HG02943 (cell line): Measurements from ENCODE around the gene APOBEC2.

Source experiments
- ATAC-seq: cut with Tn5 transposase; IDR thresholded peaks from one replicate; pipeline ENCODE4 v1.9.1; 2021; ENCODE audit warnings: mild to moderate bottlenecking, low read depth, moderate library complexity; ENCODE audit not compliant: unreplicated experiment

Gene APOBEC2

GRCh38 chr6:41037107-41037900, 15.7 kb upstream of the APOBEC2 start:
- no peak for ATAC-seq

DNA sequence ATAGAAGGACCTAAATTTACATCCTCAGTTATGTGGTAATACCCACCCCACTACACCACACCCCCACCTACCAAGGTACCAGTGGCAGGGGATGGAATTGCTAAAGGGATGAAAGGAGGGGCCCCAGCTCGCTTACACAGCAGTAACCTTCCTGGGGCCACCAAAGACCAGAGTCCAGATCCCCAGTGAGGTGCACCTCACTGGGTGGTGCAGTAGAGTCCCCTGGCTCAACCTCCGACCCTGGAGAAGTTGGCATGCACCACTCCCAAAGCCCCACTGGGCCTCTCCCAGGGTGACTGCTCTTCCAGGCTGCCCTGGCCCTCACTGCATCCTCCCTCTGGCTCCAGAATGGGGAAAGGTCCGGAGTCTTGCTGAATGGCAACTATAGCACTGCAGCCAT, 14.8 kb upstream of the APOBEC2 start:
- ATAC-seq: no peak

GRCh38 chr6:41039060-41039998, 13.7 kb upstream of the APOBEC2 start, which contains the start of gene UNC5CL:
Gene UNC5CL (minus strand): TSS chr6:41039221. CDS start chr6:41035074, 4,147 bp downstream.
- ATAC-seq: no peak

DNA sequence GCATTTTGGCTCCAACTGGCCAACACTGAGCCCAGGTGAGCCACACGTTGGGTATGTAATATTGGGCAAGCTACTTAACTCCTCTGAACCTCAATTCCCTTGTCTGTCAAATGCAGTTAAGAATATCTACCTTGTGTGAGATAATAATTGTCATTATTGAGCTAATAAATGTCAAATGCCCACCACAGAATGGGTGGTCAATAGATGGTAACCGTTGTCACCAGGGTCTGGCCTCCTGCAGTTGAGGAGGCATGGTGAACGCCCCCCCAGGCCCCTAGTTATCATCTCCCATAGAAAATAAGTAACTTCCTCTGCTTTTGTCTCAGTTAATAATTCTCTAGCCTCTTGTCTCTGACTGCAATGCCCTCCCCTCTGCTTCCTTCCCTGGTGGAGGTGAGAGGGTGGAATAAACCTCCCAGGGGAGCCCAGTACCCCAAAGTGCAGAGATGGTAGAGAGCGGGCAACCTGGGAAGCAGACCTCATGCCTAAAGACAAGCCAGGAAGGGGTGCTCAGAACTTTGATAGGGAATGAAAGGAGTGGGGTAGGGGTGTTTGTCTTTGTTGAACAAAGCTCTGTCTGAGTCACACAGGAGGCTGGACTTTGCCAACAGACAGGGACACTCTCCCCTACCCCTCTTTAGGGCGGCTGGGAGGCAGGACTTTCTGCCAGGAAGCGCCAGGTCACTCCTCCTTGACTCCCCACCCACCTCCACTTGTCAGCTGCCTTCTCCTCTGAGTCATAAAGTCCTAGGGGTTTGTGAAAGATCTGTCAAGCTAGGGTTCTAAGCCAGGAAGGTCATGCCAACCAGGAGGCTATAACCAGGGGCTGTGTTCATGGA, 12.7 kb upstream of the APOBEC2 start:
- ATAC-seq: peak; percentile 53

GRCh38 chr6:41040940-41041536, 12.0 kb upstream of the APOBEC2 start:
- ATAC-seq: no peak

GRCh38 chr6:41042226-41043055, 10.6 kb upstream of the APOBEC2 start, which contains the start of gene TSPO2:
Gene TSPO2 (plus strand): TSS chr6:41042467. CDS start chr6:41042986, 519 bp downstream.
- ATAC-seq: no peak

- no peak for ATAC-seq
Measured at GRCh38 chr6:41043151-41043550, 9.9 kb upstream of the APOBEC2 start.

DNA sequence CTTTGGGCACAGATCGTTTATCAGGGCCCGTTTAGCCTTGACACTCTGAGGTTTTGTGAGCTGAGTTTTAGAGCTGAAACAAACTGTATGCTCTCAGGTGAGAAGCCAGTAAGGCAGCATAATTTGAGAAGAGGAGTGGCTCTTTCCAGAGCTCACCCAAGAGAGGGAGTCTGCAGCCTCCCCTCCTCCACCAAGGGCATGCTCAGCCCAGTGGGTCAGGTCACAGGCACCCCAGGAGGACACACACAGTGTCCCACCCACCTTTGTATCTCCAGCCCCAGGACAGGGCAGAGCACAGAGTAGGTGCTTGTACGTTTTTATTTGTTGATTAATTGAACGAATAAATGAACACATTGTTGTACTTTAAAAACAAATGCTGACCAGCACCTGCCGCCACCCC, 7.3 kb upstream of the APOBEC2 start:
- ATAC-seq: no peak

- no peak for ATAC-seq
Measured at GRCh38 chr6:41046084-41046483, 6.9 kb upstream of the APOBEC2 start.

DNA sequence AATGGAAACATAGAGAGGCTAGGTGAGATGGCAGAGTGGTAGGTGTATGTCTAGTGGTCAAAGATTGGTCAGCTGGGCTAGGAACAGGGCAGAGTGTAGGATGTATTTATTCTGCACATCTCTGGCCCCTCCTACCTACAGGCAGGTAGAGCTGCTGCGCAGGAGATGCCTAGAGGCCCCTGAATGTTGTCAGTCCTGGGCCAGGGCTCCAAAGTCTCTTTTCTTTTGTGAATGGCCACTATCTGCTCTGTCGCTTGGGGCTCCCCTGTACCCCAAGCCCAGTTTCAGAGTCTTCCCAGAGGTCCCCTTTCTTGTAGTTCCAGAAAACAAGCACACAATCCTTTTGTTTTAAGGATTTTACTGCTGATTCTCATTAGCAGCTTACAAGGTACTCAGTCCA, 5.7 kb upstream of the APOBEC2 start:
- ATAC-seq: no peak

- ATAC-seq: no peak
Measured at GRCh38 chr6:41047745-41048732, 5.0 kb upstream of the APOBEC2 start.

DNA sequence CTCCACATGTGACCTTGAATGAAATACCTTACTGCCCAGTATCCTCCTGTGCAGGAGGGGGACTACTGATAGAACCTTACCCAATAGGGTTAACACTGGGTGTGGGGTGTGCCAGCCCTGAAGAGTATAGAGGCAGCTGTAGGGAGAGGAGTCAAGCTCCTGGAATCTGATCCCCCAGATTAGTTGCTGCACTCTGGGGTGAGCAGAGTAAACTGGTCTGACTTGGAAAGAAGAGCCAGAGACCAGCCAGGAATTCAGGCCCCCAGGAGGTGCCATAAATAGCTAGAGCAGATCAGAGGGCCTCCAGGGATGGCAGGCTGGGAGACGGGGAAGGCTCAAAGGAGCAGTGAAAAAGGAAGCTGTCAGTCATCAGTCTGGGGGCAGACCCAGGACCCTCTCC, 3.5 kb upstream of the APOBEC2 start:
- ATAC-seq: no peak

DNA sequence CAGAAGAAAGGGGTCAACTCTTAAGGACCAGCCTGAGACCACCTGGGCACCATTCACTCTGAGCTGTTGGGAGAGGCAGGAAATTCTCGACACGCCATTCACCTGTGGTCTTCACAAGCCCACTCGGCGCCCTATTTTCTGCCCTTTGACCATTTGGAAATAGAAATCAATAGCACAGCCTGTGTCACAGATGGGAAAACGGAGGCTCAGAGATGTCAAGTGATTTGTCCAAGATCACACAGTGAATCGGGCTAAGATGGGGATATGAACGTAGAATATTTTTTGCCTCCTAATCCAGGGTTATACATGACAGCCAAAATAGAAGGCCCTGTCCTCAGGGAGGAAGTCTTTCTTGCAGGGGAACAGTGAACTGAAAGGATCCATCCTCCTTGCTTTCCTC, 3.0 kb upstream of the APOBEC2 start:
- ATAC-seq: no peak

- ATAC-seq: no peak
Measured at GRCh38 chr6:41050536-41050935, 2.5 kb upstream of the APOBEC2 start.

GRCh38 chr6:41051873-41052272, 1.1 kb upstream of the APOBEC2 start:
- no peak for ATAC-seq

DNA sequence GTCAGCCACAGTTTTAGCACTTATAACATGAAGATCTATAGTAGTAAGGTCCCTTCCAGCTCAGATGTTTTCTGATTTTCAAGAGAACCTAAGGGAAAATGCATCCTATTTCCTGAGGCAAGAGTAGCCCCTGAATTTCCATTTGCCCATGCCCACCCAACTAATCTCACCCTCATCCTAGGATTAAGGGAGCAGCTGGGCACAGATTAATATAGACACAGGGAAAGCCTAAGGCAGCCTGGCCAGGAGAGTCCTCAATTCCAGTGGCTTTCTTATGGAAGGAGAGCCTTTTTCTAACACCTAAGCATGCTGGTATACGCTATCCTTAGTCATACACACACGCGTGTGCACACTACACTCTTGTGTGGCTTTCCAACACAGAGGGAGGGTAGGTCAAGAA, 1.5 kb downstream of the APOBEC2 start:
- ATAC-seq: no peak

DNA sequence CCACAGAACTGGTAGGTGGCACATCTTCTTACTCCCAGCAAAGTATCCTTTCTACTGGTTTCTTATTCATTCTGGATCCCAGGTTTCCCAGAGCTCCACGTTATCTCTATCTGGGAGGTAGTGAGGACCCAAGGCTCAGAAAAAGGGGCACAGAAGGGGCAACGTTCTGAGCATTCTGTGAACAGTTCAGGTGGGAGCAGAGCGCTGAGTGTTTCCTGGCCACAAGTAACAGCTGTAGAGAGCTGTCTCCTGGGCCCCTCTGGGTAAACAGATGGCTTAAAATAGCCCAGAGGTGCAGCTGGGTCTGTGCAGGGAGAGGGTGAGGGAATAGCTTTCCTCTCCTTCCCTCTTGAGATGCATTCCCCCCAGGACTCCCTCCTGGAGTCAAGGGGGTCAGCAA, 2.1 kb downstream of the APOBEC2 start:
- ATAC-seq: no peak
